Renal cortical epithelial cell (primary cell): ENCODE measurements around the gene MCEMP1. TPM values are rescaled to one million over a fixed set of nuclear protein-coding genes. Genes with fewer than 3 reads are reported as not detected.
"Not testable (repeated sequence)": the region's sequence is repeated elsewhere in the genome, so short reads cannot be mapped to it uniquely, and the experiment has no call there.

Experiments used
- DNase-seq: peaks from one replicate; pipeline ENCODE4 v3.0.0-alpha.2; 2011; ENCODE audit warnings: low read depth
- total RNA-seq: library from RNA; depleted of rRNA; stranded (reverse); fragments of >200 nt; gene quantifications from 2 replicates; pipeline ENCODE4 v1.2.3, GENCODE V29; 2014

The MCEMP1 gene
- total RNA-seq, 1 donor from 2014 or later, result not detected

- DNase-seq, result not testable (repeated sequence)
Measured at GRCh38 chr19:7643629-7644549, 33.0 kb upstream of the MCEMP1 start.

- DNase-seq, result no peak
Measured at GRCh38 chr19:7644550-7644877, 32.4 kb upstream of the MCEMP1 start.

GRCh38 chr19:7645163-7645562, 31.7 kb upstream of the MCEMP1 start:
- DNase-seq, result no peak

GRCh38 chr19:7645656-7646425, 31.0 kb upstream of the MCEMP1 start:
- DNase-seq, result no peak

GRCh38 chr19:7646426-7646700, 30.5 kb upstream of the MCEMP1 start:
- no peak for DNase-seq

- DNase-seq, result no peak
Measured at GRCh38 chr19:7647156-7647555, 29.7 kb upstream of the MCEMP1 start.

GRCh38 chr19:7648265-7649014, 28.4 kb upstream of the MCEMP1 start:
- DNase-seq, result no peak

- no peak for DNase-seq
Measured at GRCh38 chr19:7650148-7650547, 26.7 kb upstream of the MCEMP1 start.

- DNase-seq, result peak; percentile 78
Measured at GRCh38 chr19:7652061-7652641, 24.7 kb upstream of the MCEMP1 start.

GRCh38 chr19:7654401-7654800, 22.5 kb upstream of the MCEMP1 start:
- no peak for DNase-seq

- DNase-seq, result no peak
Measured at GRCh38 chr19:7655581-7655980, 21.3 kb upstream of the MCEMP1 start.

- no peak for DNase-seq
Measured at GRCh38 chr19:7657131-7657751, 19.6 kb upstream of the MCEMP1 start.

GRCh38 chr19:7658219-7658686, 18.6 kb upstream of the MCEMP1 start:
- DNase-seq, result no peak

- no peak for DNase-seq
Measured at GRCh38 chr19:7661744-7662538, 14.9 kb upstream of the MCEMP1 start.

- no peak for DNase-seq
Measured at GRCh38 chr19:7662657-7663056, 14.2 kb upstream of the MCEMP1 start.

- DNase-seq, result no peak
Measured at GRCh38 chr19:7663706-7664105, 13.2 kb upstream of the MCEMP1 start.

- DNase-seq, result no peak
Measured at GRCh38 chr19:7665076-7665475, 11.8 kb upstream of the MCEMP1 start.

GRCh38 chr19:7668842-7669241, 8.0 kb upstream of the MCEMP1 start, which contains the start of gene RETN:
Gene RETN, plus strand, starts transcription at chr19:7669049. Its CDS starts 278 bp downstream, at chr19:7669327.
- no peak for DNase-seq

- DNase-seq, result no peak
Measured at GRCh38 chr19:7669641-7670040, 7.2 kb upstream of the MCEMP1 start.

- DNase-seq, result no peak
Measured at GRCh38 chr19:7670150-7670783, 6.6 kb upstream of the MCEMP1 start.
